Testis (tissue), 3 donors: ENCODE measurements around the gene HLA-DPA1. TPM values are rescaled to one million over a fixed set of nuclear protein-coding genes. Genes with fewer than 3 reads are reported as not detected.
"Not testable (repeated sequence)": the region's sequence is repeated elsewhere in the genome, so short reads cannot be mapped to it uniquely, and the experiment has no call there.

Source experiments
- DNase-seq: peaks from one replicate; pipeline ENCODE4 v3.0.0-alpha.2; 2019
- H3K27ac ChIP-seq, 2 donors: fragments of 200-600 bp; sonication (generic); one replicate each; pipeline ENCODE4 v1.5.1; 2019
- H3K27me3 ChIP-seq: fragments of 200-600 bp; sonication (generic); one replicate; pipeline ENCODE4 v1.5.1; 2019
- H3K36me3 ChIP-seq: fragments of 200-600 bp; sonication (generic); one replicate; pipeline ENCODE4 v1.5.1; 2017; ENCODE audit warnings: low read depth; ENCODE audit errors: missing control alignments
- H3K4me1 ChIP-seq: fragments of 200-600 bp; sonication (generic); one replicate; pipeline ENCODE4 v1.5.1; 2019
- H3K4me3 ChIP-seq, 2 donors: fragments of 200-600 bp; sonication (generic); one replicate each; pipeline ENCODE4 v1.5.1; 2017 to 2019
- H3K9me3 ChIP-seq: fragments of 200-600 bp; sonication (generic); one replicate; pipeline ENCODE4 v1.5.1; 2017
- POLR2A ChIP-seq: fragments of 450-650 bp; IDR thresholded peaks from one replicate; pipeline ENCODE4 v1.6.1; 2017; ENCODE audit warnings: antibody characterized with exemption, mild to moderate bottlenecking, moderate library complexity
- WGBS, 2 donors: methylation state at CpG; one replicate each; pipeline ENCODE4 v1.1.5; 2018; 5-methylcytosine and 5-hydroxymethylcytosine counted together
- intact Hi-C: fragments of 100-400 bp; cut with DNase I; formaldehyde crosslinking; loops from one replicate; pipeline ENCODE4 v1.15.1; 2023; ENCODE audit warnings: low total_unique reads
- polyA plus RNA-seq: library from polyadenylated mRNA; stranded (reverse); fragments of 350-450 nt; fragmentation: Illumina TruSeq; extraction: RNeasy Lipid Tissue Mini Kit (QIAGEN cat#74804); gene quantifications from one replicate; pipeline ENCODE4 v1.2.3, GENCODE V29; 2014; ENCODE audit warnings: low read depth, low replicate concordance; ENCODE audit not compliant: insufficient read depth
- total RNA-seq, 2 donors: library from RNA; depleted of rRNA; stranded (reverse); fragments of >200 nt; gene quantifications; one replicate each; pipeline ENCODE4 v1.2.3, GENCODE V29; 2016
- TF ChIP-seq, protein P1 (sequence below), 3 experiments: fragments of 450-650 bp in 2 of 3; fragments of 200-600 bp in 1 of 3; sonication (generic) in 1 of 3; IDR thresholded peaks; one replicate each; pipeline ENCODE4 v1.5.1; 2016 to 2019; ENCODE audit warnings: antibody characterized with exemption in 3 of 3, mild to moderate bottlenecking in 2 of 3, moderate library complexity in 1 of 3

The HLA-DPA1 gene
- total and polyA plus RNA-seq, 3 donors from 2014 or later, result 26.5 to 143 (median 48.9) TPM

DNA sequence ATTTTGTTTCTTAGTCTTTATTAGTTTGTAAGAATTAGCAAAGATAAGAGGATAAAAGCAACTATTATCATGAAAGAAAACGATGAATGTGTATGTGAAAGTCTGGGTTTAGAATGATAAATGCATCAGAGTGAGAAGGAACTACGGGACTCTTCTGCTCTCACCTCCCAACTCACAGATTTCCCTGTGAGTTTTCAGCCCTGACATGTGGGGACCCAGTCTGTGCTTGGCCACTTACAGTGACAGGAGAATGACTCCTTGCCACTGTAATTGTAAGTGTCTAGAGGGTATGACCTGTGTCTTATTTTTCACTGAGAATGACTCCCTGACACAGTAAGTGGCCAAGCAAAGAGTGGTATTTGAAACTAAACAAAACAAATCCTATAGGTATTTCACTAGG is 2.5 kb downstream of the HLA-DPA1 start:
- Histone ChIP-seq H3K9me3 (no peaks in the 10 kb centered on the region), H3K4me3 (no peak overlapping the region), H3K4me1 (peaks cover 6% of the 10 kb centered on the region), H3K36me3 (no peaks in the 10 kb centered on the region), H3K27ac (no peak overlapping the region), H3K27me3 (no peaks in the 10 kb centered on the region)
- no peak for DNase-seq
- WGBS, 2 donors, result 61 to 79% methylated on average over 2 of the region's 2 CpGs
- TF ChIP-seq POLR2A, result no peak
- TF ChIP-seq, protein P1, sequence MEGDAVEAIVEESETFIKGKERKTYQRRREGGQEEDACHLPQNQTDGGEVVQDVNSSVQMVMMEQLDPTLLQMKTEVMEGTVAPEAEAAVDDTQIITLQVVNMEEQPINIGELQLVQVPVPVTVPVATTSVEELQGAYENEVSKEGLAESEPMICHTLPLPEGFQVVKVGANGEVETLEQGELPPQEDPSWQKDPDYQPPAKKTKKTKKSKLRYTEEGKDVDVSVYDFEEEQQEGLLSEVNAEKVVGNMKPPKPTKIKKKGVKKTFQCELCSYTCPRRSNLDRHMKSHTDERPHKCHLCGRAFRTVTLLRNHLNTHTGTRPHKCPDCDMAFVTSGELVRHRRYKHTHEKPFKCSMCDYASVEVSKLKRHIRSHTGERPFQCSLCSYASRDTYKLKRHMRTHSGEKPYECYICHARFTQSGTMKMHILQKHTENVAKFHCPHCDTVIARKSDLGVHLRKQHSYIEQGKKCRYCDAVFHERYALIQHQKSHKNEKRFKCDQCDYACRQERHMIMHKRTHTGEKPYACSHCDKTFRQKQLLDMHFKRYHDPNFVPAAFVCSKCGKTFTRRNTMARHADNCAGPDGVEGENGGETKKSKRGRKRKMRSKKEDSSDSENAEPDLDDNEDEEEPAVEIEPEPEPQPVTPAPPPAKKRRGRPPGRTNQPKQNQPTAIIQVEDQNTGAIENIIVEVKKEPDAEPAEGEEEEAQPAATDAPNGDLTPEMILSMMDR (IDR thresholded peaks at IDR 0.05), result no peak
- intact Hi-C loops, result no loop called here

DNA sequence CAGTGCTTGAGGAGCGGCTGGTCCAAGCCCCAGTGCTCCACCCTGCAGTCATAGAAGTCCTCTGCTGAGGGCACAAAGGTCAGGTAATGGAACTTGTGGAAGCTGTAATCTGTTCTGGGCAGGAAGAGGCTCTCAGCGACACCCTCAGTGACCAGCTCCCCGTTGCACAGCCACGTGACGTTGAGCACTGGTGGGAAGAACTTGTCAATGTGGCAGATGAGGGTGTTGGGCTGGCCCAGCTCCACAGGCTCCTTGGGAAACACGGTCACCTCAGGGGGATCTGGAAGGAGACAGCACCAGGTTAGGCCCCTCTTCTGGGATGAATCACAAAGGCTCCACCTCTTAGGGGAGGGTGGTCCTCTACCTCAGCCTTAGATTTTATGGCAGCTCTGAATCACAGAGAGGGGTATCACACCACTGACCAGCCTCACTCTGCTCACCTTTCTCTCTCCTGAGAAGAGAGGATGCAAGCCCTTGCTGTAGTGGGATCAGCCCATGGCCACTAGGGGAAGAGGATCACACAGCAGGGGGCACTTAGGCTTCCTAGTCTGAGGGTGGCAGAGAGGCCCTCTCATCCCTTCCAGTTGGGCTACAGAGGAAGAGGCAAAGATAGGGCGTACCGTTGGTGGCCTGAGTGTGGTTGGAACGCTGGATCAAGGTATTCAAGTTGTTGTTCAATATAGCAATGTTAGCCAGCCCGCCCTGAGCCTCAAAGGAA is 4.3 kb downstream of the HLA-DPA1 start:
- no peaks in the 10 kb centered on the region for H3K36me3 ChIP-seq
- WGBS, 2 donors, result 88 to 97% methylated on average over 9 to 10 of the region's 10 CpGs
- H3K4me1 ChIP-seq, result peaks cover 6% of the 10 kb centered on the region
- no peaks in the 10 kb centered on the region for H3K27me3 ChIP-seq
- no peaks in the 10 kb centered on the region for H3K9me3 ChIP-seq
- intact Hi-C loops, result no loop called here
- H3K4me3 ChIP-seq, result no peak overlapping the region
- no peak for TF ChIP-seq POLR2A
- TF ChIP-seq, protein P1 (IDR thresholded peaks at IDR 0.05), result no peak
- no peak for DNase-seq
- H3K27ac ChIP-seq, result no peak overlapping the region

DNA sequence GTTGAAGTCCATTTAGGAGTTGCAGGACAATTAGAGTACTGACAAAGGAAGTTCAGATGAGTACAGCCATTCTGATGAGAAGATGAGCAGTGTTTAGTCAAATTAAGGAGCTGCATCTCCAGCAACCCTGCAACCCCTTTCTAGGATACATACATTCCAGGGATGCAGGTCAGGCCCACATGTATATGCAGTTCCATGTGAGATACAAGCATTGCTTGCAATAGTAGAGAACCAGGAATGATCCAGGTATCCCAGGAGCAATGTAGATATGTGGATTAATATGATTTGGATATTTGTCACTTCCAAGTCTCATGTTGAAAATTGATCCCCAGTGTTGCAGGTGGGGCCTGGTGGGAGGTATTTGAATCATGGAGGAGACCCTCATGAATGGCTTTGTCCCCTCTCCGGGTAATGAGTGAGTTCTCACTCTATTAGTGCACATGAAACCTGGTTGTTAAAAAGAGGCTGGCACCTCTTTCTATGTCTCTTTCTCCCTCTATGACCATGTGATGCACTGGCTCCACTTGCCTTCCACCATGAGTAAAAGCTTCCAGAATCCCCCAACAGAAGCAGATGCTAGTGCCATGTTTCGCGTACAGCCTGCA is 6.4 kb downstream of the HLA-DPA1 start:
- Histone ChIP-seq H3K36me3 (no peaks in the 10 kb centered on the region), H3K27ac (no peak overlapping the region), H3K4me1 (no peaks in the 10 kb centered on the region), H3K4me3 (no peak overlapping the region), H3K9me3 (no peaks in the 10 kb centered on the region), H3K27me3 (no peaks in the 10 kb centered on the region)
- intact Hi-C loops, result no loop called here
- DNase-seq, result no peak
- TF ChIP-seq, protein P1 (IDR thresholded peaks at IDR 0.05), result no peak
- TF ChIP-seq POLR2A, result no peak
- WGBS, 2 donors, result 94 to 95% methylated on average over 3 of the region's 3 CpGs

DNA sequence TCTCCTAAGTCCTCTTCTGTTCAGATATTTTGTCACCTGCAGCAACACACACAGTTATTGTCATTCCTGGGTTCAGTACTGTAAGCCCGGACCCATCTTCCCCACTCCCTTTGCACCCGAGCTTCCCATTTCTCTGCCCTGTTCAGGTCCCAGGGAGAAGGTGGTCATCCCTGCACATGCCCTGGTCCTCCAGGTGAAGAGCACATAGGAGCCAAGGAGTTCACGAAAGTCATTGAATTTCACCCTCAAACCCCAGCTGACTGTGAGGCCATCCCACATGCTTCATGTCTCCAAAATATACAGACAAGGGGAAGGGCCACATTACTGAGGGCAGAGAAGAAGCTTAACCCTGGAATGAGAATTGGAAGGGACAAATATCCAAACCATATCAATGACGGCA is 8.1 kb downstream of the HLA-DPA1 start:
- Histone ChIP-seq H3K4me1 (no peaks in the 10 kb centered on the region), H3K36me3 (no peaks in the 10 kb centered on the region), H3K9me3 (no peaks in the 10 kb centered on the region), H3K27me3 (no peaks in the 10 kb centered on the region), H3K4me3 (no peak overlapping the region), H3K27ac (no peak overlapping the region)
- 88 to 96% methylated on average over 4 of the region's 4 CpGs for WGBS, 2 donors
- intact Hi-C loops, result no loop called here
- DNase-seq, result no peak
- TF ChIP-seq, protein P1 (IDR thresholded peaks at IDR 0.05), result no peak
- TF ChIP-seq POLR2A, result no peak

DNA sequence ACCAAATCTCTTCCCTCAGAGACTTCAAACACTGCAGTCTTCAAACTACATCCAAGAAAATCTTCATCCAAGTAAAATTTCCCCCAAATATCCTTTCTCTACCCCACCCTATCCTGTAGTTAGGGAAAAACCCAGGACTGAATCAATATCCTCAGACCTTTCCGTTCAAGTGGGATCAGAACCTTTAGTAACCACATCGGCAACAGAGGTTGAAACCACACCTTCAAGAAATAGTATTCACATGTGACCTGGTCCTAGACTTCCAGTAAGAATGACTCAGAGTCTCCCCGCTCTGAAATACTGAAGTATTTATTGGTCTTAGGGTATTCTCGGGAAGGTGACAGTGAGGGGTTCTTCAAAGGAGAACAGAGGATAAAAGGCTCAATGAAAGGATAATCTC is 8.7 kb downstream of the HLA-DPA1 start:
- no peaks in the 10 kb centered on the region for H3K9me3 ChIP-seq
- DNase-seq, result no peak
- WGBS, 2 donors, result 77 to 83% methylated on average over 4 of the region's 4 CpGs
- H3K27me3 ChIP-seq, result no peaks in the 10 kb centered on the region
- H3K27ac ChIP-seq, result no peak overlapping the region
- H3K4me1 ChIP-seq, result no peaks in the 10 kb centered on the region
- H3K36me3 ChIP-seq, result no peaks in the 10 kb centered on the region
- intact Hi-C loops, result no loop called here
- TF ChIP-seq, protein P1 (IDR thresholded peaks at IDR 0.05), result no peak
- no peak for TF ChIP-seq POLR2A
- H3K4me3 ChIP-seq, result no peak overlapping the region

DNA sequence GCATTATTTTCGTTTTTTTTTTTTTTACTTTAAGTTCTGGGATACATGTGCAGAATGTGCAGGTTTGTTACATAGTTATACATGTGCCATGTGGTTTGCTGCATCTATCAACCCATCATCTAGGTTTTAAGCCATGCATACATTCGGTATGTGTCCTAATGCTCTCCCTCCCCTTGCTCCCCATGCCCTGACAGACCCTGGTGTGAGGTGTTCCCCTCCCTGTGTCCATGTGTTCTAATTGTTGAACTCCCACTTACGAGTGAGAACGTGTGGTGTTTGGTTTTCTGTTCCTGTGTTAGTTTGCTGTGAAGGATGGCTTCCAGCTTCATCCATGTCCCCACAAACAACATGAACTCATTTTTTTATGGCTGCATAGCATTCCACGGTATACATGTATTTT is 10.0 kb downstream of the HLA-DPA1 start:
- H3K4me3 ChIP-seq, H3K27me3 ChIP-seq, H3K9me3 ChIP-seq, DNase-seq, H3K27ac ChIP-seq, intact Hi-C loops, H3K36me3 ChIP-seq, H3K4me1 ChIP-seq: not testable (repeated sequence)
- 72 to 80% methylated on average over 5 of the region's 5 CpGs for WGBS, 2 donors
